Left ventricle myocardium inferior (tissue), 1 donor: Measurements from ENCODE around the gene PYCARD. TPM values are rescaled to one million over a fixed set of nuclear protein-coding genes. Genes with fewer than 3 reads are reported as not detected.

Experiments used
- DNase-seq: peaks from one replicate; pipeline ENCODE4 v3.0.0-alpha.2; 2020
- H3K27ac ChIP-seq: fragments of 200-600 bp; replicated peaks from 2 replicates; pipeline ENCODE4 v1.8.0; 2021
- H3K27me3 ChIP-seq: fragments of 200-600 bp; 2 replicates; pipeline ENCODE4 v1.8.0; 2021; ENCODE audit warnings: low read depth
- H3K36me3 ChIP-seq: fragments of 200-600 bp; 2 replicates; pipeline ENCODE4 v1.8.0; 2021
- H3K4me1 ChIP-seq: fragments of 200-600 bp; 2 replicates; pipeline ENCODE4 v1.8.0; 2021
- H3K4me3 ChIP-seq: fragments of 200-600 bp; 2 replicates; pipeline ENCODE4 v1.8.0; 2021; ENCODE audit warnings: mild to moderate bottlenecking, moderate library complexity
- H3K9me3 ChIP-seq: fragments of 200-600 bp; replicated peaks from 2 replicates; pipeline ENCODE4 v1.8.0; 2021
- CTCF ChIP-seq: fragments of 200-600 bp; IDR thresholded peaks from 2 replicates; pipeline ENCODE4 v1.8.0; 2021; ENCODE audit warnings: antibody characterized with exemption, mild to moderate bottlenecking, borderline replicate concordance
- intact Hi-C: fragments of 100-400 bp; cut with micrococcal nuclease; formaldehyde crosslinking; loops from one replicate; pipeline ENCODE4 v1.11.0; 2022
- total RNA-seq: library from RNA; stranded (reverse); fragmentation: NEBNext Ultra II Directional; extraction: Animal tissue kit (Norgen Biotek cat#: 25700); gene quantifications from one replicate; pipeline ENCODE4 v1.2.1, GENCODE V29; 2021
- donor health status: DM: no; HTN: yes; CAD: no; lungs with severe emphysema.

Gene PYCARD
- total RNA-seq, 1 donor from 2014 or later = 5.3 TPM

- peaks cover 61% of the 10 kb centered on the region for H3K4me1 ChIP-seq
- H3K9me3 ChIP-seq = no peaks in the 10 kb centered on the region
- H3K27ac ChIP-seq = no peak overlapping the region
- intact Hi-C loops = no loop called here
- no peak for TF ChIP-seq CTCF
- DNase-seq = no peak
- H3K27me3 ChIP-seq = no peaks in the 10 kb centered on the region
- H3K36me3 ChIP-seq = peaks cover 91% of the 10 kb centered on the region
- H3K4me3 ChIP-seq = no peak overlapping the region
Measured at GRCh38 chr16:31186176-31186575, 16.4 kb downstream of the PYCARD start.

GRCh38 chr16:31185339-31185738, 17.2 kb downstream of the PYCARD start:
- Histone ChIP-seq H3K27ac (no peak overlapping the region), H3K27me3 (no peaks in the 10 kb centered on the region), H3K4me3 (no peak overlapping the region), H3K9me3 (no peaks in the 10 kb centered on the region), H3K36me3 (peaks cover 82% of the 10 kb centered on the region), H3K4me1 (peaks cover 69% of the 10 kb centered on the region)
- no peak for TF ChIP-seq CTCF
- DNase-seq = no peak
- intact Hi-C loops = no loop called here

- DNase-seq = no peak
- TF ChIP-seq CTCF = no peak
- Histone ChIP-seq H3K36me3 (peaks cover 78% of the 10 kb centered on the region), H3K27ac (no peak overlapping the region), H3K4me3 (no peak overlapping the region), H3K4me1 (peaks cover 73% of the 10 kb centered on the region), H3K9me3 (no peaks in the 10 kb centered on the region), H3K27me3 (no peaks in the 10 kb centered on the region)
- intact Hi-C loops = no loop called here
Measured at GRCh38 chr16:31184888-31185287, 17.7 kb downstream of the PYCARD start.

GRCh38 chr16:31183432-31184428, 18.8 kb downstream of the PYCARD start:
- peaks cover 77% of the 10 kb centered on the region for H3K4me1 ChIP-seq
- DNase-seq = no peak
- no peak overlapping the region for H3K27ac ChIP-seq
- H3K9me3 ChIP-seq = no peaks in the 10 kb centered on the region
- peak overlapping the region; percentile 0 for H3K4me3 ChIP-seq
- H3K27me3 ChIP-seq = no peaks in the 10 kb centered on the region
- intact Hi-C loops = no loop called here
- peaks cover 66% of the 10 kb centered on the region for H3K36me3 ChIP-seq
- TF ChIP-seq CTCF = no peak

GRCh38 chr16:31182391-31182790, 20.2 kb downstream of the PYCARD start:
- no peak for DNase-seq
- no peaks in the 10 kb centered on the region for H3K9me3 ChIP-seq
- H3K4me3 ChIP-seq = peak overlapping the region; percentile 98
- peaks cover 53% of the 10 kb centered on the region for H3K36me3 ChIP-seq
- H3K27ac ChIP-seq = no peak overlapping the region
- no peak for TF ChIP-seq CTCF
- peaks cover 78% of the 10 kb centered on the region for H3K4me1 ChIP-seq
- intact Hi-C loops = no loop called here
- H3K27me3 ChIP-seq = no peaks in the 10 kb centered on the region
